Ovary (tissue), 9 donors: ENCODE results near the gene CD79A. TPM values are rescaled to one million over a fixed set of nuclear protein-coding genes. Genes with fewer than 3 reads are reported as not detected.

ENCODE experiments used
- DNase-seq, 5 donors: peaks; one replicate each; pipeline ENCODE4 v3.0.0-alpha.2; 2019 to 2020
- H3K27ac ChIP-seq, 2 donors: fragments of 200-600 bp; one replicate each; pipeline versions ENCODE4 v1.5.1 to v1.8.0; 2019 to 2022
- H3K27me3 ChIP-seq: fragments of 200-600 bp; one replicate; pipeline ENCODE4 v1.8.0; 2022
- H3K36me3 ChIP-seq: fragments of 200-600 bp; sonication (generic); one replicate; pipeline ENCODE4 v1.5.1; 2019
- H3K4me1 ChIP-seq: one replicate; pipeline ENCODE4 v1.8.1; 2013; ENCODE audit warnings: mild to moderate bottlenecking, moderate library complexity; ENCODE audit not compliant: insufficient read depth
- H3K4me3 ChIP-seq: fragments of 200-600 bp; sonication (generic); one replicate; pipeline ENCODE4 v1.5.1; 2017
- H3K9me3 ChIP-seq, 2 donors: fragments of 200-600 bp in 1 of 2; sonication (generic) in 1 of 2; one replicate each; pipeline versions ENCODE4 v1.5.1 to v1.8.1; 2013 to 2019; ENCODE audit warnings: mild to moderate bottlenecking in 1 of 2, moderate library complexity in 1 of 2
- EP300 ChIP-seq: sonication (generic); formaldehyde crosslinking; IDR thresholded peaks from one replicate; pipeline ENCODE4 v1.6.1; 2017; ENCODE audit warnings: antibody characterized with exemption
- POLR2A ChIP-seq: fragments of 450-650 bp; IDR thresholded peaks from one replicate; pipeline ENCODE4 v1.6.1; 2017; ENCODE audit warnings: antibody characterized with exemption, mild to moderate bottlenecking, moderate library complexity
- WGBS, 3 donors: extraction: QIAGEN DNeasy Blood & Tissue Kit in 1 of 3; methylation state at CpG; one replicate each; pipeline versions ENCODE4 v1.1.5 to v1.1.7; 2013 to 2017; 5-methylcytosine and 5-hydroxymethylcytosine counted together
- intact Hi-C, 4 donors: fragments of 100-400 bp; cut with DNase I; formaldehyde crosslinking; loops; one replicate each; pipeline versions ENCODE4 v1.11.0 to v1.15.1; 2022 to 2023
- polyA plus RNA-seq, 2 donors: library from polyadenylated mRNA; stranded (reverse); fragments of 200-250 nt in 1 of 2; fragments of 350-450 nt in 1 of 2; fragmentation: Illumina TruSeq in 1 of 2; extraction: RNeasy Lipid Tissue Mini Kit (QIAGEN cat#74804) in 1 of 2; gene quantifications; one replicate each; pipeline ENCODE4 v1.2.3, GENCODE V29; 2013 to 2014
- total RNA-seq, 7 donors: library from RNA; depleted of rRNA in 2 of 7; stranded (reverse); fragments of >200 nt in 2 of 7; fragmentation: NEBNext Ultra II Directional in 3 of 7; extraction: Animal tissue kit (Norgen Biotek cat#: 25700) in 3 of 7; gene quantifications; one replicate each; pipeline versions ENCODE4 v1.1.0 to v1.2.4, GENCODE V29; 2016 to 2023
- TF ChIP-seq, protein P1 (sequence below), 3 donors: fragments of 450-650 bp in 2 of 3; fragments of 200-600 bp in 1 of 3; IDR thresholded peaks; one replicate each; pipeline versions ENCODE4 v1.5.1 to v1.8.0; 2016 to 2022; ENCODE audit warnings: antibody characterized with exemption in 3 of 3, mild to moderate bottlenecking in 1 of 3
- donor health status: DM: no; HTN: no; CAD: no; lungs with moderate emphysema.
- donor health status: DM: no; HTN: no; CAD: no.
- donor health status: Bipolar disorder and iron deficiency.
- donor health status: DM: yes; HTN: yes; CAD: no.
- donor health status: DM: no; HTN: no; CAD: no.
- donor health status: DM: yes; HTN: yes; CAD: no.

The CD79A gene
- total and polyA plus RNA-seq, 9 donors = 0.25 to 1.4 (median 0.63) TPM; not detected in 1

DNA sequence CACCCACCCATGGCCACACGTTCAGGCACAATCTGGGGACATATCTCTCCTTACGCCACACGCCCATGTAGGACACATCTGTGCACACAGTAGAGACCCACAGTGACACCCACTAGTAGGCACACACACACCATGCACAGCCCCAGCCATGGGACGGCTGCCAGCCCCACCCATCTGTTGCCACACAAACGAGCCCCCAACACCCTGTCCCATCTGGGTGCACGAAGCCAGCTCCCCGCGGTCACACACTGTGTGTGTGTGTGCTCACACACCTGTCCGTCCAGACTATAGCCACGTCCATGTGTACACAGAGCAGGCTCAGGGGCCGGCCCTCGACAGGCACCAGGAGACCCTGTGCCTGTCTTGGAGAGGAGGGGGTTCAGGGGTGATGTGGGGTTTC lies 40.6 kb downstream of the CD79A start:
- TF ChIP-seq EP300 (no peak), POLR2A (no peak)
- TF ChIP-seq, protein P1, sequence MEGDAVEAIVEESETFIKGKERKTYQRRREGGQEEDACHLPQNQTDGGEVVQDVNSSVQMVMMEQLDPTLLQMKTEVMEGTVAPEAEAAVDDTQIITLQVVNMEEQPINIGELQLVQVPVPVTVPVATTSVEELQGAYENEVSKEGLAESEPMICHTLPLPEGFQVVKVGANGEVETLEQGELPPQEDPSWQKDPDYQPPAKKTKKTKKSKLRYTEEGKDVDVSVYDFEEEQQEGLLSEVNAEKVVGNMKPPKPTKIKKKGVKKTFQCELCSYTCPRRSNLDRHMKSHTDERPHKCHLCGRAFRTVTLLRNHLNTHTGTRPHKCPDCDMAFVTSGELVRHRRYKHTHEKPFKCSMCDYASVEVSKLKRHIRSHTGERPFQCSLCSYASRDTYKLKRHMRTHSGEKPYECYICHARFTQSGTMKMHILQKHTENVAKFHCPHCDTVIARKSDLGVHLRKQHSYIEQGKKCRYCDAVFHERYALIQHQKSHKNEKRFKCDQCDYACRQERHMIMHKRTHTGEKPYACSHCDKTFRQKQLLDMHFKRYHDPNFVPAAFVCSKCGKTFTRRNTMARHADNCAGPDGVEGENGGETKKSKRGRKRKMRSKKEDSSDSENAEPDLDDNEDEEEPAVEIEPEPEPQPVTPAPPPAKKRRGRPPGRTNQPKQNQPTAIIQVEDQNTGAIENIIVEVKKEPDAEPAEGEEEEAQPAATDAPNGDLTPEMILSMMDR (IDR thresholded peaks at IDR 0.05) = no peak
- no peak overlapping the region for H3K4me3 ChIP-seq
- intact Hi-C loops = no loop called here
- H3K4me1 ChIP-seq = no peaks in the 10 kb centered on the region
- 52 to 54% (median 54%) methylated on average over 12 of the region's 12 CpGs for WGBS, 3 donors
- no peaks in the 10 kb centered on the region for H3K36me3 ChIP-seq
- DNase-seq = no peak
- no peaks in the 10 kb centered on the region for H3K9me3 ChIP-seq
- no peak overlapping the region for H3K27ac ChIP-seq
- peaks cover 3% of the 10 kb centered on the region for H3K27me3 ChIP-seq

DNA sequence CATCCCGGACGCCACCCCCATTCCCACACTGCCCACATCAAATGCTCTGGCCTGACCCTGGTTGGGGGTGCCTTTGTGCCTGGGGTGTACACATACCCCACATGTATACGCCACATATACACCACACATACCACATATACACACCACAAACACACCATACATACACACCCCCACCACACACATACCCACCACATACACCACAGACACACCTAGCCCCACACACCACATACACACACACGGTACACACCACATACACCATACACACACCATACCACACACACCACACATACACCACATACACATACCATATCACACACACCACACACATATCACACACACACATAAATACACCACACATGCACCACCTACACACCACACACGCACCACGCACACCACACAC lies 41.0 kb downstream of the CD79A start:
- intact Hi-C loops = no loop called here
- no peak for DNase-seq
- Histone ChIP-seq H3K36me3 (no peaks in the 10 kb centered on the region), H3K27ac (no peak overlapping the region), H3K27me3 (peaks cover 3% of the 10 kb centered on the region), H3K9me3 (no peaks in the 10 kb centered on the region), H3K4me1 (no peaks in the 10 kb centered on the region), H3K4me3 (no peak overlapping the region)
- TF ChIP-seq POLR2A (no peak), EP300 (no peak)
- TF ChIP-seq, protein P1 (IDR thresholded peaks at IDR 0.05) = no peak
- 79 to 82% (median 81%) methylated on average over 6 of the region's 6 CpGs for WGBS, 3 donors

DNA sequence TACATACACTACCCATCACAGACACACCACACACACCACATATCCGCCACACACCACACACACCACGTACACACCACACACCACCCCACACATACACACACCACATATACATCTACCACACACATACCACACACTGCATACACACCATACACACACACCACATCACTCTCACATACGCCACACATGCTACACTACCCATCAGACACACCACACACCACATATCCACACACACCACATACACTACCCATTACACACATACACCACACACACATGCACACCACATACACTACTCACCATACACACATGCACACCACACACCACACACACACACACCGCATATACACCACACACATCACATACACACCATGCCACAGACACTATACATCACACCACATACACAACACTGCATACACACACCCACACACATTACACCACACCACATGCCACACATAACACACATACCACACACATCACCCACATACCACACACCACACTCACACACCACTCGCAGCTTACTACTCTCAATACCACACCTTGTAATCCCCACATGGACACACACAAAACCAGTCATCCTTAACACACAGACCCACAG lies 41.7 kb downstream of the CD79A start:
- Histone ChIP-seq H3K27me3 (peaks cover 3% of the 10 kb centered on the region), H3K4me1 (no peaks in the 10 kb centered on the region), H3K9me3 (no peaks in the 10 kb centered on the region), H3K36me3 (no peaks in the 10 kb centered on the region), H3K4me3 (no peak overlapping the region), H3K27ac (no peak overlapping the region)
- WGBS, 3 donors = 85 to 88% (median 86%) methylated on average over 5 of the region's 5 CpGs
- DNase-seq = no peak
- TF ChIP-seq, protein P1 (IDR thresholded peaks at IDR 0.05) = no peak
- TF ChIP-seq EP300 = no peak
- TF ChIP-seq POLR2A = no peak
- intact Hi-C loops = no loop called here

DNA sequence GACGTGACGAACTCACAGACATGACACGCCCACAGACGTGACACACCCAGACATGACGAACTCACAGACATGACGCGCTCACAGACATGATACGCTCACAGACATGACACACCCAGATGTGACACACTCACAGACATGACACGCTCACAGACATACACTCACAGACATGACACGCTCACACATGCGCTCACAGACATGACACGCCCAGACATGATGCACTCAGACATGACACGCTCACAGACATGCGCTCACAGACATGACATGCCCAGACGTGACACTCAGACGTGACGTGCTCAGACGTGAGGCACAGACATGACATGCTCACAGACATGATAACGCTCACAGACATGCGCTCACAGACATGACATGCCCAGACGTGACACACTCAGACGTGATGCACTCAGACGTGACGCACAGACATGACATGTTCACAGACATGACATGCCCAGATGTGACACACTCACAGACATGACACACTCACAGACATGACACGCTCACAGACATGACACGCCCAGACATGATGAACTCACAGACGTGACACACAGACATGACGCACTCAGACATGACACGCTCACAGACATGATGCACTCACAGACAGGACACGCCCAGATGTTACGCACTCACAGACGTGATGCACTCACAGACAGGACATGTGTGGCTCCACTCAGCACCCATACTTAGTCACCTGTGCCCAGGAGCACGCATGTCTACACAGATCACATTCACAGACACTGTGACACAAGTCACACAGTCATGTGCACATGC lies 43.1 kb downstream of the CD79A start:
- Histone ChIP-seq H3K9me3 (no peaks in the 10 kb centered on the region), H3K36me3 (no peaks in the 10 kb centered on the region), H3K4me1 (no peaks in the 10 kb centered on the region), H3K27ac (no peak overlapping the region), H3K27me3 (peaks cover 3% of the 10 kb centered on the region), H3K4me3 (no peak overlapping the region)
- no peak for DNase-seq
- intact Hi-C loops = no loop called here
- TF ChIP-seq, protein P1 (IDR thresholded peaks at IDR 0.05) = no peak
- TF ChIP-seq POLR2A = no peak
- no peak for TF ChIP-seq EP300
- WGBS, 3 donors = 85 to 91% (median 88%) methylated on average over 27 to 33 of the region's 33 CpGs
